ENCODE measurements around the gene PDLIM7. TPM values are rescaled to one million over a fixed set of nuclear protein-coding genes. Genes with fewer than 3 reads are reported as not detected.
A peak's percentile ranks its signal among the peaks of the same experiment; 100 is the strongest.

Gene PDLIM7
- 54.4 TPM for total RNA-seq
- long read RNA-seq, transcript PDLIM7-202 (13 exons, 1,689 nt): major isoform, 20 of 61 reads
- long read RNA-seq, partial matches to known transcripts: 9 of 61 reads
- long read RNA-seq, other reads (novel, unspliced or antisense): 30 of 61 reads

GRCh38 chr5:177497292-177498012 is at the start of gene PDLIM7:
Gene PDLIM7, minus strand, starts transcription at chr5:177497604. Its CDS starts 1,092 bp downstream, at chr5:177496512.
- intact Hi-C loops (cut with micrococcal nuclease): no loop called here
- no peaks in the 10 kb centered on the region for H3K27me3 ChIP-seq (ENCODE audit: low read depth)
- peak; percentile 96 for DNase-seq
- H3K27ac ChIP-seq (replicated peaks): peak within 1 kb of the TSS; percentile 95
- TF ChIP-seq CTCF (IDR thresholded peaks at IDR 0.05; ENCODE audit: borderline replicate concordance): peak; percentile 36
- peaks cover 83% of the 10 kb centered on the region for H3K4me1 ChIP-seq
- H3K4me3 ChIP-seq: peak within 1 kb of the TSS; percentile 96
- H3K9me3 ChIP-seq (replicated peaks): no peaks in the 10 kb centered on the region
- peaks cover 7% of the 10 kb centered on the region for H3K36me3 ChIP-seq

GRCh38 chr5:177546258-177546741 is 48.9 kb upstream of the PDLIM7 start:
- Histone ChIP-seq H3K9me3 (replicated peaks) (no peaks in the 10 kb centered on the region), H3K36me3 (peaks cover 12% of the 10 kb centered on the region), H3K27ac (replicated peaks) (peak overlapping the region; percentile 80), H3K27me3 (ENCODE audit: low read depth) (no peaks in the 10 kb centered on the region), H3K4me3 (no peak overlapping the region), H3K4me1 (peaks cover 83% of the 10 kb centered on the region)
- intact Hi-C loops (cut with micrococcal nuclease): no loop called here
- no peak for TF ChIP-seq CTCF (IDR thresholded peaks at IDR 0.05; ENCODE audit: borderline replicate concordance)
- DNase-seq: no peak

- no peak overlapping the region for H3K4me3 ChIP-seq
- intact Hi-C loops (cut with micrococcal nuclease): no loop called here
- peaks cover 6% of the 10 kb centered on the region for H3K36me3 ChIP-seq
- H3K27ac ChIP-seq (replicated peaks): peak overlapping the region; percentile 80
- no peaks in the 10 kb centered on the region for H3K27me3 ChIP-seq (ENCODE audit: low read depth)
- H3K4me1 ChIP-seq: peaks cover 81% of the 10 kb centered on the region
- no peaks in the 10 kb centered on the region for H3K9me3 ChIP-seq (replicated peaks)
- peak; percentile 56 for DNase-seq
- TF ChIP-seq CTCF (IDR thresholded peaks at IDR 0.05; ENCODE audit: borderline replicate concordance): no peak
Measured at GRCh38 chr5:177545487-177546257, 48.3 kb upstream of the PDLIM7 start.

GRCh38 chr5:177542816-177543465 is 45.5 kb upstream of the PDLIM7 start:
- DNase-seq: no peak
- peaks cover 12% of the 10 kb centered on the region for H3K36me3 ChIP-seq
- peaks cover 84% of the 10 kb centered on the region for H3K4me1 ChIP-seq
- no peaks in the 10 kb centered on the region for H3K27me3 ChIP-seq (ENCODE audit: low read depth)
- intact Hi-C loops (cut with micrococcal nuclease): no loop called here
- TF ChIP-seq CTCF (IDR thresholded peaks at IDR 0.05; ENCODE audit: borderline replicate concordance): no peak
- H3K9me3 ChIP-seq (replicated peaks): no peaks in the 10 kb centered on the region
- H3K4me3 ChIP-seq: no peak overlapping the region
- H3K27ac ChIP-seq (replicated peaks): peak overlapping the region; percentile 80

- H3K4me1 ChIP-seq: peaks cover 84% of the 10 kb centered on the region
- no peak for DNase-seq
Measured at GRCh38 chr5:177540438-177540837, 43.0 kb upstream of the PDLIM7 start.

More at GRCh38 chr5:177540438-177540837, 43.0 kb upstream of the PDLIM7 start:
- TF ChIP-seq CTCF (IDR thresholded peaks at IDR 0.05; ENCODE audit: borderline replicate concordance): no peak
- Histone ChIP-seq H3K27me3 (ENCODE audit: low read depth) (no peaks in the 10 kb centered on the region), H3K27ac (replicated peaks) (no peak overlapping the region), H3K9me3 (replicated peaks) (no peaks in the 10 kb centered on the region), H3K4me3 (no peak overlapping the region), H3K36me3 (peaks cover 27% of the 10 kb centered on the region)
- intact Hi-C loops (cut with micrococcal nuclease): no loop called here

Data from left ventricle myocardium inferior (tissue), 1 donor.